SK-N-SH (cell line): ENCODE measurements around the gene CEP170. TPM values are rescaled to one million over a fixed set of nuclear protein-coding genes. Genes with fewer than 3 reads are reported as not detected.
"Not testable (repeated sequence)": the region's sequence is repeated elsewhere in the genome, so short reads cannot be mapped to it uniquely, and the experiment has no call there.

Experiments used
- CTCF ChIA-PET: fragments of 300-600, 350-600 bp; formaldehyde crosslinking; extraction: SDS; loops from one replicate; lab custom pipeline; 2021; lab: Yijun Ruan, JAX
- POLR2A ChIA-PET: fragments of 350-600 bp; sonication (Branson Sonifier 250); formaldehyde crosslinking; extraction: SDS; loops from one replicate; lab custom pipeline; 2020; ENCODE audit warnings: antibody characterized with exemption, inconsistent platforms; lab: Yijun Ruan, JAX
- DNase-seq: peaks from one replicate; pipeline ENCODE4 v3.0.0; 2012
- H2AFZ ChIP-seq: fragments of 200-600 bp; sonication (generic); 2 replicates; pipeline ENCODE4 v1.8.1; 2016; ENCODE audit warnings: antibody characterized with exemption, mild to moderate bottlenecking, low read depth
- H3F3A ChIP-seq: fragments of 200-600 bp; sonication (generic); replicated peaks from 2 replicates; pipeline ENCODE3; 2016; ENCODE audit warnings: antibody characterized with exemption, mild to moderate bottlenecking; ENCODE audit not compliant: insufficient read depth
- H3K27ac ChIP-seq, 2 experiments: fragments of 200-500 bp in 1 of 2; fragments of 200-600 bp in 1 of 2; sonication (Bioruptor generic) in 1 of 2; sonication (generic), shearing (Covaris generic) in 1 of 2; 2 replicates each; pipeline versions ENCODE4 v1.5.1 to v1.6.1; 2014 to 2016; ENCODE audit warnings: low read depth in 2 of 2, inconsistent platforms in 1 of 2, low read length in 1 of 2, mild to moderate bottlenecking in 1 of 2, mixed read lengths in 1 of 2
- H3K27me3 ChIP-seq: fragments of 200-600 bp; sonication (generic), shearing (Covaris generic); 2 replicates; pipeline ENCODE4 v1.6.1; 2016; ENCODE audit warnings: mixed run types; ENCODE audit not compliant: insufficient read depth
- H3K36me3 ChIP-seq, 2 experiments: fragments of 200-500 bp in 1 of 2; fragments of 200-600 bp in 1 of 2; sonication (Bioruptor generic) in 1 of 2; sonication (generic) in 1 of 2; replicated peaks in 1 of 2; 2 replicates each; pipeline versions ENCODE3 to v1.5.1; 2014 to 2016; ENCODE audit warnings: low read length in 1 of 2, mild to moderate bottlenecking in 1 of 2; ENCODE audit not compliant: insufficient read depth in 2 of 2, control insufficient read depth in 1 of 2
- H3K4me1 ChIP-seq, 2 experiments: fragments of 200-500 bp in 1 of 2; fragments of 200-600 bp in 1 of 2; sonication (Bioruptor generic) in 1 of 2; sonication (generic), shearing (Covaris generic) in 1 of 2; 2 replicates each; pipeline versions ENCODE4 v1.5.1 to v1.6.1; 2014 to 2016; ENCODE audit warnings: low read depth in 1 of 2, low read length in 1 of 2, mixed run types in 1 of 2; ENCODE audit not compliant: insufficient read depth in 2 of 2, control insufficient read depth in 1 of 2
- H3K4me2 ChIP-seq: fragments of 200-600 bp; sonication (generic), shearing (Covaris generic); 2 replicates; pipeline ENCODE4 v1.6.1; 2017; ENCODE audit warnings: mixed run types
- H3K4me3 ChIP-seq, 2 experiments: fragments of 200-500 bp in 1 of 2; fragments of 200-600 bp in 1 of 2; sonication (Bioruptor generic) in 1 of 2; sonication (generic), shearing (Covaris generic) in 1 of 2; 2 replicates each; pipeline versions ENCODE4 v1.5.1 to v1.8.1; 2014 to 2016; ENCODE audit warnings: low read depth in 2 of 2, inconsistent platforms in 1 of 2, low read length in 1 of 2, mild to moderate bottlenecking in 1 of 2, mixed read lengths in 1 of 2, moderate library complexity in 1 of 2
- H3K79me2 ChIP-seq: fragments of 200-600 bp; sonication (generic); 2 replicates; pipeline ENCODE4 v1.8.1; 2017; ENCODE audit warnings: mild to moderate bottlenecking; ENCODE audit not compliant: insufficient read depth
- H3K9ac ChIP-seq: fragments of 200-600 bp; sonication (generic); 2 replicates; pipeline ENCODE4 v1.6.1; 2017; ENCODE audit warnings: mixed run types
- H3K9me2 ChIP-seq: fragments of 200-600 bp; sonication (generic); 2 replicates; pipeline ENCODE4 v1.6.1; 2017; ENCODE audit warnings: mixed run types
- H3K9me3 ChIP-seq: fragments of 200-600 bp; sonication (generic); 2 replicates; pipeline ENCODE4 v1.6.1; 2017; ENCODE audit warnings: mixed run types, mild to moderate bottlenecking, moderate library complexity
- H4K20me1 ChIP-seq: fragments of 200-600 bp; sonication (generic); 2 replicates; pipeline ENCODE4 v1.6.1; 2017; ENCODE audit warnings: mild to moderate bottlenecking, mixed run types; ENCODE audit not compliant: insufficient read depth
- WGBS: methylation state at CpG from one replicate; pipeline ENCODE4 v1.1.6; 2017; ENCODE audit warnings: low lambda C conversion rate; 5-methylcytosine and 5-hydroxymethylcytosine counted together
- polyA plus RNA-seq, 3 experiments: library from polyadenylated mRNA; depleted of rRNA; stranded (reverse); fragments of >200 nt; gene quantifications; 2 replicates each; pipeline ENCODE4 v1.2.3, GENCODE V29; 2012
- small RNA-seq, 7 experiments: library from RNA; depleted of rRNA; stranded (forward); fragments of <200 nt; gene quantifications; one replicate each; pipeline ENCODE3, GENCODE V24; 2012

Gene CEP170
- polyA plus RNA-seq, 1 of the 3 experiments (the other 2 are of a cell fraction): 67.2 TPM

DNA sequence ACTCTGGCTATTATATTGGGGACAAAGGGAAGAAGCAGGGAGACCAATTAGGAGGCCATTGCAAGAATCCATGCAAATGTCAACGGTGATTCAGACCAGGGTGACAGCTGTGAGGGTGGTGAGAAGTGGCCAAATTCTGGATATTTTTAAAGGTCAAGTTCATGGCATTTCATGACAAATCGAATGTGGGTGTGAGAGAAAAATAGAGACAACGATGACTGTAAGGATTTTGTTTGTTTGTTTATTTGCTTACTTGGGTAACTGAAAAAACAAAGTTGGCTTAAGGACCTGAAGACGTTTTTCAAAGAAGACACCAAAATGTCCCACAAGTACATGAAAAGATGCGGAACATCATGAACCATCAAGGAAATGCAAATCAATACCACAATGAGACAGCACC lies 150.6 kb downstream of the CEP170 start:
- H3K9me2 ChIP-seq, POLR2A ChIA-PET, H3K4me3 ChIP-seq, H3K27ac ChIP-seq, H3K36me3 ChIP-seq, H3K27me3 ChIP-seq, H3F3A ChIP-seq, H3K79me2 ChIP-seq, H2AFZ ChIP-seq, CTCF ChIA-PET, H3K9me3 ChIP-seq, H3K4me1 ChIP-seq, H3K4me2 ChIP-seq, H4K20me1 ChIP-seq, DNase-seq, H3K9ac ChIP-seq: not testable (repeated sequence)
- 45% methylated on average over 5 of the region's 5 CpGs for WGBS

DNA sequence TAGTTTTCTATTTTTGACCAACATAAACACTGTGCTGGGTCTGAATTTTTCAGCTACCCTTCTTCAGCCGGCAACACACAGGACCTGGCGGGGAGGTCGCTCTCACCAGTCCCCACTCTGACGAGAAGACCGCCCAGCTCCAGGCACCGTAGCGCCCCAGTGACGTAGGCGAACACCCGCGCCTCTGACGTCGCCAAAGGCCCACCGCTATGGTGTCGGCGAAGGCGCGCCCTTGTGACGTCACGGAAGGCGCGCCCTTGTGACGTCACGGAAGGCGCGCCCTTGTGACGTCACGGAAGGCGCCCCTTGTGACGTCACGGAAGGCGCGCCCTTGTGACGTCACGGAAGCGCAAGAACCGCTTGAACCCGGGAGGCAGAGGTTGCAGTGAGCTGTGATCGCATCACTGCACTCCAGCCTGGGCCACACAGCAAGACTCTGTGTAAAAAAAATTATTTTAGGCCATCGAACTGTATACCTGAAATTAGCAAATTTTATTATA lies 153.5 kb downstream of the CEP170 start:
- H3K27ac ChIP-seq, H3K4me3 ChIP-seq, H3K79me2 ChIP-seq, H3K9ac ChIP-seq, DNase-seq, POLR2A ChIA-PET, H3K9me3 ChIP-seq, H3K36me3 ChIP-seq, H3K4me2 ChIP-seq, H3K4me1 ChIP-seq, H3F3A ChIP-seq, H2AFZ ChIP-seq, H3K27me3 ChIP-seq, CTCF ChIA-PET, H4K20me1 ChIP-seq, H3K9me2 ChIP-seq: not testable (repeated sequence)
- WGBS: 87% methylated on average over 38 of the region's 40 CpGs

DNA sequence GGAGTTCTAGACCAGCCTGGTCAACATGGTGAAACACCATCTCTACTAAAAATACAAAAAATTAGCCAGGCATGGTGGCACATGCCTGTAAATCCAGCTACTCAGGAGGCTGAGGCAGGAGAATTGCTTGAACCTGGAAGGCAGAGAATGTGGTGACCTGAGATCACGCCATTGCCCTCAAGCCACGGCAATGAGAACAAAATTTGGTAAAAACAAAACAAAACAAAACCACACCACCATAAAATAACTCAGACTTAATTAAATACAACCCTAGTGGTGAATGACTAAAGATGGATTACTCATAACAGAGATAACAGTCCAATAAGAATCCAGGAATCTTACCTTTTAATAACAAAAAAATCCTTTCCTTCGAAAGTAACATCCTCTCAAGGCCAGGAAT lies 167.7 kb downstream of the CEP170 start:
- H3K36me3 ChIP-seq, H3K4me2 ChIP-seq, H3K27ac ChIP-seq, H3F3A ChIP-seq, CTCF ChIA-PET, H3K4me1 ChIP-seq, POLR2A ChIA-PET, DNase-seq, H3K4me3 ChIP-seq, H2AFZ ChIP-seq, H3K9ac ChIP-seq, H3K9me2 ChIP-seq, H3K9me3 ChIP-seq, H3K27me3 ChIP-seq, H3K79me2 ChIP-seq, H4K20me1 ChIP-seq: not testable (repeated sequence)
- WGBS: 71% methylated on average over 3 of the region's 3 CpGs

Small RNA genes lying within 50 kb of the gene (small RNA-seq; reads per million reads assigned to genes)
- gene RNU6-747P: 0 reads per million in 7 experiments

Other genes with a start within 250 kb of the CEP170 start
- 22.7 and 26.7 TPM in 2 replicates for gene SDCCAG8, start 760 bp upstream of the CEP170 start, polyA plus RNA-seq (2012; rRNA removed)